Measurements from ENCODE around the gene PRR5. TPM values are rescaled to one million over a fixed set of nuclear protein-coding genes. Genes with fewer than 3 reads are reported as not detected.

The PRR5 gene
- total RNA-seq, 1 experiment from 2014 or later: 5.0 TPM

- DNase-seq (ENCODE audit: low spot score): no peak
Measured at GRCh38 chr22:44755417-44755816, 53.4 kb downstream of the PRR5 start.

GRCh38 chr22:44755956-44756361 lies 54.0 kb downstream of the PRR5 start:
- DNase-seq (ENCODE audit: low spot score): no peak

- DNase-seq (ENCODE audit: low spot score): peak; percentile 54
Measured at GRCh38 chr22:44758344-44758973, 56.5 kb downstream of the PRR5 start.

- DNase-seq (ENCODE audit: low spot score): no peak
Measured at GRCh38 chr22:44759001-44759400, 57.0 kb downstream of the PRR5 start.

GRCh38 chr22:44759430-44760310 lies 57.7 kb downstream of the PRR5 start:
- no peak for DNase-seq (ENCODE audit: low spot score)

- no peak for DNase-seq (ENCODE audit: low spot score)
Measured at GRCh38 chr22:44760476-44760875, 58.5 kb downstream of the PRR5 start.

- DNase-seq (ENCODE audit: low spot score): no peak
Measured at GRCh38 chr22:44761025-44761424, 59.0 kb downstream of the PRR5 start.

GRCh38 chr22:44764373-44764772 lies 62.4 kb downstream of the PRR5 start:
- no peak for DNase-seq (ENCODE audit: low spot score)

GRCh38 chr22:44764974-44765373 lies 63.0 kb downstream of the PRR5 start:
- no peak for DNase-seq (ENCODE audit: low spot score)

GRCh38 chr22:44765571-44766285 lies 63.7 kb downstream of the PRR5 start:
- DNase-seq (ENCODE audit: low spot score): no peak

GRCh38 chr22:44773082-44773481 lies 71.1 kb downstream of the PRR5 start:
- DNase-seq (ENCODE audit: low spot score): no peak

GRCh38 chr22:44775862-44776261 lies 73.9 kb downstream of the PRR5 start:
- no peak for DNase-seq (ENCODE audit: low spot score)

- no peak for DNase-seq (ENCODE audit: low spot score)
Measured at GRCh38 chr22:44776605-44777363, 74.8 kb downstream of the PRR5 start.

- no peak for DNase-seq (ENCODE audit: low spot score)
Measured at GRCh38 chr22:44777364-44777755, 75.4 kb downstream of the PRR5 start.

- DNase-seq (ENCODE audit: low spot score): no peak
Measured at GRCh38 chr22:44780876-44781449, 79.0 kb downstream of the PRR5 start.

- no peak for DNase-seq (ENCODE audit: low spot score)
Measured at GRCh38 chr22:44782363-44782963, 80.5 kb downstream of the PRR5 start.

- no peak for DNase-seq (ENCODE audit: low spot score)
Measured at GRCh38 chr22:44783091-44783490, 81.1 kb downstream of the PRR5 start.

GRCh38 chr22:44783581-44783980 lies 81.6 kb downstream of the PRR5 start:
- DNase-seq (ENCODE audit: low spot score): no peak

GRCh38 chr22:44786136-44786535 lies 84.1 kb downstream of the PRR5 start:
- no peak for DNase-seq (ENCODE audit: low spot score)

GRCh38 chr22:44786610-44787009 lies 84.6 kb downstream of the PRR5 start:
- no peak for DNase-seq (ENCODE audit: low spot score)

Data from H4 (cell line).